Heart left ventricle (tissue), 13 donors: ENCODE measurements around the gene MNX1.

Experiments
- CTCF ChIP-seq, 12 donors: fragments of 200-600 bp; sonication (generic) in 4 of 12; IDR thresholded peaks; one replicate each; pipeline versions ENCODE4 v1.5.0 to v1.8.0; 2018 to 2022; ENCODE audit warnings: antibody characterized with exemption in 12 of 12, mild to moderate bottlenecking in 5 of 12
- POLR2A ChIP-seq, 2 donors: fragments of 450-650 bp; IDR thresholded peaks; one replicate each; pipeline ENCODE4 v1.6.1; 2017; ENCODE audit warnings: antibody characterized with exemption in 2 of 2, mild to moderate bottlenecking in 2 of 2, moderate library complexity in 2 of 2
- donor health status: ischemic (EF 13 %, LVEDD 7.1; RV severe dilation, severe dysfunction).
- donor health status: DM: no; HTN: yes; CAD: no.
- donor health status: DM: no; HTN: no; CAD: no.
- donor health status: ischemic (EF 25% LVEDD 6.9; RV normal size, moderate dysfunction).
- donor health status: ischemic (EF 25% LVEDD 5.7; RV mildly dilated, moderate dysfunction).
- donor health status: ischemic (EF 35%, LVEDD 5.7; RV mildly dilated, moderate dysfunction).
- donor health status: nonischemic (EF 11% LVEDD 7.7; RV severe dilation, severe dysfunction).
- donor health status: DM: yes; HTN: yes; CAD: no.
- donor health status: PGD.
- donor health status: ischemic (EF 29% LVEDD 5.4; RV normal size, mild dysfunction).
- donor health status: nonischemic (EF 23%, LVEDD 6.1; RV moderate dilation, normal function).

GRCh38 chr7:156985101-156985992, 25.1 kb downstream of the MNX1 start:
- TF ChIP-seq CTCF (IDR thresholded peaks at IDR 0.05) (no peak), POLR2A (IDR thresholded peaks at IDR 0.05) (no peak)
